ENCODE results near the gene SEC14L1.

The SEC14L1 gene

GRCh38 chr17:77111934-77112296 lies 28.9 kb upstream of the SEC14L1 start:
- DNase-seq = no peak
- in situ Hi-C loops (cut with HindIII; ENCODE audit: low pct_ligation_motif_present, low pct_unique_long_range_greater_than_20kb, low sequenced_read_pairs) = no loop called here

- in situ Hi-C loops (cut with HindIII; ENCODE audit: low pct_ligation_motif_present, low pct_unique_long_range_greater_than_20kb, low sequenced_read_pairs) = no loop called here
These were observed 25.3 kb upstream of the SEC14L1 start for GRCh38 chr17:77115510-77115909.

GRCh38 chr17:77115947-77116346 lies 24.8 kb upstream of the SEC14L1 start:
- in situ Hi-C loops (cut with HindIII; ENCODE audit: low pct_ligation_motif_present, low pct_unique_long_range_greater_than_20kb, low sequenced_read_pairs) = no loop called here
- DNase-seq = no peak

More at GRCh38 chr17:77115510-77115909, 25.3 kb upstream of the SEC14L1 start:
- DNase-seq = no peak

- DNase-seq = no peak
- in situ Hi-C loops (cut with HindIII; ENCODE audit: low pct_ligation_motif_present, low pct_unique_long_range_greater_than_20kb, low sequenced_read_pairs) = no loop called here
These were observed 24.4 kb upstream of the SEC14L1 start for GRCh38 chr17:77116371-77116860.

GRCh38 chr17:77117415-77117814 lies 23.4 kb upstream of the SEC14L1 start:
- DNase-seq = no peak
- in situ Hi-C loops (cut with HindIII; ENCODE audit: low pct_ligation_motif_present, low pct_unique_long_range_greater_than_20kb, low sequenced_read_pairs) = no loop called here

GRCh38 chr17:77118251-77118928 lies 22.4 kb upstream of the SEC14L1 start:
- no peak for DNase-seq
- in situ Hi-C loops (cut with HindIII; ENCODE audit: low pct_ligation_motif_present, low pct_unique_long_range_greater_than_20kb, low sequenced_read_pairs) = no loop called here

GRCh38 chr17:77119668-77120301 lies 21.0 kb upstream of the SEC14L1 start:
- DNase-seq = no peak
- in situ Hi-C loops (cut with HindIII; ENCODE audit: low pct_ligation_motif_present, low pct_unique_long_range_greater_than_20kb, low sequenced_read_pairs) = no loop called here

GRCh38 chr17:77120868-77121267 lies 19.9 kb upstream of the SEC14L1 start:
- DNase-seq = no peak
- in situ Hi-C loops (cut with HindIII; ENCODE audit: low pct_ligation_motif_present, low pct_unique_long_range_greater_than_20kb, low sequenced_read_pairs) = no loop called here

GRCh38 chr17:77124192-77124889 lies 16.4 kb upstream of the SEC14L1 start:
- DNase-seq = peak; percentile 36
- in situ Hi-C loops (cut with HindIII; ENCODE audit: low pct_ligation_motif_present, low pct_unique_long_range_greater_than_20kb, low sequenced_read_pairs) = no loop called here

GRCh38 chr17:77125432-77125901 lies 15.3 kb upstream of the SEC14L1 start:
- peak; percentile 96 for DNase-seq
- in situ Hi-C loops (cut with HindIII; ENCODE audit: low pct_ligation_motif_present, low pct_unique_long_range_greater_than_20kb, low sequenced_read_pairs) = no loop called here

GRCh38 chr17:77126519-77126918 lies 14.2 kb upstream of the SEC14L1 start:
- DNase-seq = no peak
- in situ Hi-C loops (cut with HindIII; ENCODE audit: low pct_ligation_motif_present, low pct_unique_long_range_greater_than_20kb, low sequenced_read_pairs) = no loop called here

- in situ Hi-C loops (cut with HindIII; ENCODE audit: low pct_ligation_motif_present, low pct_unique_long_range_greater_than_20kb, low sequenced_read_pairs) = no loop called here
- DNase-seq = no peak
These were observed 12.9 kb upstream of the SEC14L1 start for GRCh38 chr17:77127735-77128361.

- in situ Hi-C loops (cut with HindIII; ENCODE audit: low pct_ligation_motif_present, low pct_unique_long_range_greater_than_20kb, low sequenced_read_pairs) = no loop called here
- no peak for DNase-seq
These were observed 11.7 kb upstream of the SEC14L1 start for GRCh38 chr17:77128896-77129567.

GRCh38 chr17:77129568-77130301 lies 11.0 kb upstream of the SEC14L1 start:
- in situ Hi-C loops (cut with HindIII; ENCODE audit: low pct_ligation_motif_present, low pct_unique_long_range_greater_than_20kb, low sequenced_read_pairs) = no loop called here
- no peak for DNase-seq

- in situ Hi-C loops (cut with HindIII; ENCODE audit: low pct_ligation_motif_present, low pct_unique_long_range_greater_than_20kb, low sequenced_read_pairs) = no loop called here
- DNase-seq = no peak
These were observed 10.2 kb upstream of the SEC14L1 start for GRCh38 chr17:77130525-77130924.

- DNase-seq = no peak
- in situ Hi-C loops (cut with HindIII; ENCODE audit: low pct_ligation_motif_present, low pct_unique_long_range_greater_than_20kb, low sequenced_read_pairs) = no loop called here
These were observed 8.9 kb upstream of the SEC14L1 start for GRCh38 chr17:77131904-77132303.

- DNase-seq = no peak
- in situ Hi-C loops (cut with HindIII; ENCODE audit: low pct_ligation_motif_present, low pct_unique_long_range_greater_than_20kb, low sequenced_read_pairs) = no loop called here
These were observed 8.2 kb upstream of the SEC14L1 start for GRCh38 chr17:77132411-77133086.

Measured in ACHN (cell line).